Endothelial cell of hepatic sinusoid (primary cell): Measurements from ENCODE around the gene CHST2.

Experiments
- in situ Hi-C: cut with HindIII; loops from 2 replicates; pipeline ENCODE4 v1.10.0; 2017; ENCODE audit warnings: low sequenced_read_pairs

The CHST2 gene

DNA sequence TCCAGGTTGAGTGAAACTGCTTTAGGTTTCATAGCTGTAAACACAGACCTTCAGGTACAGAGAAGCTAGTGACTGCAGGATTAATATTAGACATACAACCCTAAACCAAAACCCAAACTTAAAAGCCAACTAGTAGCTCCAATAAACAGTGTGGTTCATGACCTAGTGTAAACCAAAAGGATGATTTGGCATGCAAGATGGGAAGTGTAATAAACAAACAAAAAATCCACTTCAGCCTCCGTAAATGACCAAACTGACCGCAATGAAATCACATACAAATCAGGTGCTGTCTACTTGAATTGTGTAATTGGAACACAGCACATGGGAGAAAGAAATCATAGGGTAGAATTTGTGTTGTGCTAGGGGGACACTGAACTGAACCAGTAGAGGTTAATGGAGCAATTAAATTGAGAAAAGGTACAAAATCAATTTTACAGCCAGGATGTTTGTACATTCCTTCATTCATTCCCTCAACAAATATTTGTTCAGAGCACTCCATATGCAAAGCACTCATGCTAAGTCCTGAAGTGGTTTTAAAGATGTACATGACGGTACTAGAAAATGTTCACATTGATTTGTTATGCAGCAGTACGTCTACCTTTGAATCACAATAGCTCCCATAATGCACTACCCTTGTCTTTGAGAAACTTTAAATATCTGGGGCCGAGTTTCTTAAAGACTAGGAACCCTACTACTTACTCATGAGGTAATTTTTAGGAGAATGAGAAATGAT, 21.4 kb upstream of the CHST2 start:
- in situ Hi-C loops, result no loop called here

DNA sequence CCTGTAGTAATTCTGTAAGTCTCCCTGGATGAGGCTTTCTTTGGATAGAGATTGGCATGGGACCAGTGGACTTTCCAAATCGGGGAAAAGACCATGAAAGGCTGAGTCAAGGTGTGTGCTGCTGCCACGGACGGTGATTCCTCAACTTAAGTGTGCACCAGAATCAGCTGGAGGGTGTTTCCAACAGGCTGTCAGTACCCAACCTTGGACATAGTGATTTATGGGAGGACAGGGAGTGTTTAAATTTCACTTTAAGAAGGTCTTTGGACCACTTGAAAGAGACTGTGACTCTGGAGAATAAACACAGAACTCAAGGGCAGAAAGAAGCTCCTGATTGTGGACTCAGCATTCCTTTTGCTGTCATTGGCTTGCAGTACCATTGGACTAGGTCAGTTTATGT, 20.4 kb upstream of the CHST2 start:
- in situ Hi-C loops, result no loop called here

DNA sequence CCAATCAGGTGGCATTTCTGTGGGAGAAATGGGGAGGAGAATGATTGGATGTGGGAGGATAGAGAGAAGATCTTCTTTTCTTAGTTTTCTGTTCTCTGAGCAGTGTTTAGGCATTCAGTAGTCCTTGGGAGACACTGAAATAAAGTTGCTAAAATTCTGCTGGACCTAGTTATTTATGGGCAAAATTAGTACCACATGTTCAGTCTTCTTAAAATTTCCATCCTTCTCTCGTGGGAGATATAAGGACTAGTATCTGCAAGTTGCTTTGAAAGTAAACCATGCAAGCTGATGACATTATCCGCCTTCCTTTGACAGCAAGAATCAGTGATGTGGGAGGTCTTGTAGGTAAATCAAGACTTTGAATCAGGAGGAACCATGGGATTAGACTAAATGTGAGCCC, 19.9 kb upstream of the CHST2 start:
- in situ Hi-C loops, result loop anchor here (25.0 kb wide), 1 partner anchor 563 kb away; no protein-coding TSS in a partner anchor

DNA sequence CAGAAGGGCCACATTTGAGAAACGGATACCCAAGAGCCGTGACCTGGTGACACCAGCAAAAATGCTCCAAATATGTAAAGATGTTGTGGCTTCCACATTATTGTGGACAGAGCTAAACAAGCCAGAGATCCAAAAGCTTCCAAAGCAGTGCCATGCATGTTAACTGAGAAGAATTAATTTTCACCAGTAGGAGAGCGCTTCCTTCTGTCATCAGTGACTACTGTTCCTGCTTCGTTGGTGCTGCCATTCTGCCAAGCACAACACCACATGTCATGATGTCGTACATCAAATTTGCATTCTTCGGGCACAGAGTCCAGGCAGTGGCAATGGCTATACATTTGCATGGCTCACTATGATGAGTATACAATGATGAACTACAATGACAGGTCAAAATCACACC, 19.1 kb upstream of the CHST2 start:
- in situ Hi-C loops, result loop anchor here (25.0 kb wide), 1 partner anchor 562 kb away; no protein-coding TSS in a partner anchor

DNA sequence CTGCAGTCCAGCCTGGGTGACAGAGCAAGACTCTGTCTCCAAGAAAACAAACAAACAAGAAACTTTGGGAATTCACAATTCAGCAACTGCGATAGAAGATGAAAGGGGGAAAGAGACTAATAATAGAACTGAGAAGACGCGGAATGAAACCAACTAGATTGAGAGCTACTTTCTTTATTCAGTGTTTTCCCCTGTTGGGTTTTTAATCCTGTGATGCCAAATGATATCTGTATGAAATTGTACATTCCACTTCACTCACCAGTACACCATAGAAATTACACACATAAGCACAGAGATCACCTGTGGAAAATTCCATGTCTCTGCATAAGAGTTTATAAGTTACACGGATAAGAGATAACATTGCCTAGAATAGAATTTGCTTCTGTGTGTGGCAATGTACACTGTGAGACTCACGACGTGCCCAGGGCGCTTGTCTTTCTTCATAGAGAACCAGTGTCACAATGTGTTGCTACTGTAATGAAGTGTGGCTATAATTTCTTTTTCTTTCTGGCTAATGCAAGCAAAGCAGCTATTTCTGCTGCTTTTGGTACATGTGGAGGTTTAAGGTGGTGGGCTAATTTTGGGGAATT, 17.7 kb upstream of the CHST2 start:
- in situ Hi-C loops, result loop anchor here (25.0 kb wide), 1 partner anchor 560 kb away; no protein-coding TSS in a partner anchor

DNA sequence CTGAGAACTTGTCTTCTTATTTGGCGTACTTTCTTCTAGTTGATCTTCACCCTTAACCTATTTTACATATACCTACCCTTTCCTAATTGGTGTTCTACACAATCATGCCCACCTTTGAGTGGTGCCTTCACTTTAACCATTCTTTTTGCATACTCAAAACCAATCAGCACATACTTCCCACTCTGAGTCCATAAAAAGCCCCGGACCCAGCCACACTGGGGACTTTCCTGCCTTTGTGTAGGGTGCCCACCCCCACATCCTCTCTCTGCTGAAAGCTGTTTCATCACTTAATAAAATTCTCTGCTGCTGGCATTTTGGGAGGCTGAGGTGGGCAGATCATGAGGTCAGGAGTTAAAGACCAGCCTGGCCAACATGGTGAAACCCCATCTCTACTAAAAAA, 15.9 kb upstream of the CHST2 start:
- in situ Hi-C loops, result loop anchor here (25.0 kb wide), 1 partner anchor 559 kb away; no protein-coding TSS in a partner anchor

DNA sequence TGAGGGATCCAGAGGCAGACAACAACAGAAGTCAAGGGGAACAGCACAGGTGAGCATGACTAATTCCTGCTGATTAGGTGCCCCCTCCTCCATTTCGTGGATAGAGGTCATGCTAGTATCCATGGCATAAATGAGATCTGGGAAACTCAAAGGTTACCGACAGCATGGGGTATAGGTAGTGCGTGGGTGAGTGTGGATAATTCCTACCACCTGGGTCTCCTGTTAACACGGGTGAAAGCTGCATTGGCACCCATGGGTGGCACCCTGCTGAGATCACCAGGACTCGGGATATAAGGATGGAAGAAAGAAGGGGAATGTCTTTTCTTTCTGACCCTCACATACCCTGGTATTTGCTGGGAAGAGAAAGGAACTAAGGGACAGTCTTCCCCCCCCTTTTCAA, 14.4 kb upstream of the CHST2 start:
- in situ Hi-C loops, result loop anchor here (25.0 kb wide), 1 partner anchor 557 kb away; no protein-coding TSS in a partner anchor

DNA sequence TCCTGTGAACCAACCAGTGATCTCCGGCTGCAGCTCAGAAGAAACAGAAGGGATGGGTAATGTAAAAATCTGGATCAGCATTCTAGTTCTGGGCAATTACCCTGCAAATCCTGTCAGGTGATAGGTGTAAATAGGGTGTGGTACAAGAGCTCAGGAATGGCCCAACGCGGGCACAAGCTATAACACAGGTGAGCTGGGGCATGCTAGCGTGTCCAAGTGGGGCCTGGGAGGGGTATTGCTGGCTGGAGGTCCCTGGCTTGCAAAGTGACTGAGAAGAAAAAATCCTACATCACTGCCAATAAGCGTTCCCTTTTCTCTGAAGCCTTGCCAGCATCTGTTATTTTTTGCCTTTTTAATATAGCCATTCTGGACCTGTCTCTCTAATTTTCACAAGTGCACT, 9.7 kb upstream of the CHST2 start:
- in situ Hi-C loops, result loop anchor here (25.0 kb wide), 1 partner anchor 552 kb away; no protein-coding TSS in a partner anchor

DNA sequence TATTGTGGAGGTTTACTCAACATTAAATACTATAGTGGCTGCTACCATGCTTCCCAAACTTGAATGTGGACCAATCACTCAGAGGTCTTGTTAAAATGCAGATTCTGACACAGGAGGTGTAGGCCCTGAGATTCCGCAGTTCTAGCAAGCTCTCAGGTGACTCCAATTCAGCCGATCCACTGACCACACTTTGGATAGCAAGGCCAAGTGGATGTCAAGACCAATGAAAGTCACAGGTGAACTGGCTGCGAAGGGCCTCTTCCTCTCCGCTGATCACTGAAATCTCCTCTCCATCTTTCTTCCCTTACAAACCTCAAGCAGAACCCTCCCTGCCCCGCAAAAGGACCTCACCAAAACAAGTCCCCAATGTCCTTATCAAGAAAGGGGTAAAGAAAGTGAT, 9.2 kb upstream of the CHST2 start:
- in situ Hi-C loops, result loop anchor here (25.0 kb wide), 1 partner anchor 552 kb away; no protein-coding TSS in a partner anchor

DNA sequence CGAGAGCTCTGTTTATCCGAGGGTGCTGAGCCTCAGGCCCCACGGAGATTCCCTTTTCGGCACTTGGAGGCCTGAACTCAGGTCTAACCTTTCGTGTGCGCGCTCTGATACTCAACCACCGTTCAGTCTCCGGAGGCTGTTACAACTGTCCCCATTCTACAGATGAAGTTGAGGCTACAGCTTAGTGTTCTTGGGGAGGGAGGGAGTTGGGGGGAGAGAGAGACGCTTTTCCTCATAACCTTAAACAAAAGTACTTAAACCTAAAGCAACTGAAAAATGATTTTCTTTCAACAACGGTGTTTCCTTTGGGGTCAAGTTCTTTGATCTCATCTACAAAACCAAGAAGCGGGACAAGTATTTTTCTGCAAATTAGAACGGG, 952 bp upstream of the CHST2 start:
- in situ Hi-C loops, result loop anchor here (25.0 kb wide), 1 partner anchor 544 kb away; no protein-coding TSS in a partner anchor

DNA sequence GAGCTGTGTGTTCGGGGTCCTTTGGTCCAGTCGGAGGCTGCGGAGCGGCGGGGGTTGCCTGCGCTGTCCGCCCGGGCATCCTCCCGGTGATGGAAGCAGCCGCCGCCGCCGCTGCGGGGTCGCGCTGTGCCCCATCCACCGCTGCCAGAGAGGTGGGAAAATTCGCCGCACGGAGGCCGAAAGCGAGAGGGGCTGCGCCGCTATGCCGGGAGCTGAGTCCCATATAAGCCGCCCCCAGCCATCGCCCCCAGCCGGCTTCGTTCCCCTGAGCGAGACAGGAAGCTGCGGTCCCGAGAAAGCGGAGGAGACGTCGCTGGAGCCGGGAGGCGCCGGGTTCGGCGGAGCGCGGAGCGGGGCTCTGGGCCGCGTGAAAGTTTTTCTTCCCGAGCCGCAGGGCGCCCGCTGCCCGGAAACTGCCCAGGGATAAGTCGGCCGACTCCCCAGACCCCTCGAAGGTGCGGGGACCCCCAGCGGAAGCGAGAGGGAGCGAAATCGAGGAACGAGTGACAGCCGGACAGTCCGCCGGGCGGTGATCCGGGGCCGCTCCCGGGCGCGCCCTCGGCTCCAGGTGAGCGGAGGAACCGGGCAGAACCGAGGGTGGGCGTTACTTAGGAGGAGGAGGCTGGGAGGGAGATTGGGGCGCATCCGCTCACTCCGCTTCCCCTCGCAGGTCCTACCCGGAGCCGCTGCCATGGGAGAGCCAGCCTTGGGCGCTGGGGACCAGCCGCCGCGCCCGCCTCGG, 574 bp downstream of the CHST2 start:
- in situ Hi-C loops, result loop anchor here (25.0 kb wide), 1 partner anchor 542 kb away; no protein-coding TSS in a partner anchor

DNA sequence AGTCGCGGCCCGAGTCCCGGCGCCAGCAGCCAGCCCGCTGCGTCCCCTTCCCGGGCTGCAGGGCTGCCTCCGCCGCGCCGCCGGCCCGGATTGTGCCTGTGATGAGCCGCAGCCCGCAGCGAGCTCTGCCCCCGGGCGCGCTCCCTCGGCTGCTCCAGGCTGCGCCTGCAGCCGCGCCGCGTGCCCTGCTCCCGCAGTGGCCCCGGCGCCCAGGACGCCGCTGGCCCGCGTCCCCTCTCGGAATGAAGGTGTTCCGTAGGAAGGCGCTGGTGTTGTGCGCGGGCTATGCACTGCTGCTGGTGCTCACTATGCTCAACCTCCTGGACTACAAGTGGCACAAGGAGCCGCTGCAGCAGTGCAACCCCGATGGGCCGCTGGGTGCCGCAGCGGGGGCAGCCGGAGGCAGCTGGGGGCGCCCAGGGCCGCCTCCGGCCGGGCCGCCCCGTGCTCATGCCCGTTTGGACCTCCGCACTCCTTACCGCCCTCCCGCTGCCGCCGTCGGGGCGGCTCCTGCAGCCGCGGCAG, 1.2 kb downstream of the CHST2 start:
- in situ Hi-C loops, result loop anchor here (25.0 kb wide), 1 partner anchor 542 kb away; no protein-coding TSS in a partner anchor

DNA sequence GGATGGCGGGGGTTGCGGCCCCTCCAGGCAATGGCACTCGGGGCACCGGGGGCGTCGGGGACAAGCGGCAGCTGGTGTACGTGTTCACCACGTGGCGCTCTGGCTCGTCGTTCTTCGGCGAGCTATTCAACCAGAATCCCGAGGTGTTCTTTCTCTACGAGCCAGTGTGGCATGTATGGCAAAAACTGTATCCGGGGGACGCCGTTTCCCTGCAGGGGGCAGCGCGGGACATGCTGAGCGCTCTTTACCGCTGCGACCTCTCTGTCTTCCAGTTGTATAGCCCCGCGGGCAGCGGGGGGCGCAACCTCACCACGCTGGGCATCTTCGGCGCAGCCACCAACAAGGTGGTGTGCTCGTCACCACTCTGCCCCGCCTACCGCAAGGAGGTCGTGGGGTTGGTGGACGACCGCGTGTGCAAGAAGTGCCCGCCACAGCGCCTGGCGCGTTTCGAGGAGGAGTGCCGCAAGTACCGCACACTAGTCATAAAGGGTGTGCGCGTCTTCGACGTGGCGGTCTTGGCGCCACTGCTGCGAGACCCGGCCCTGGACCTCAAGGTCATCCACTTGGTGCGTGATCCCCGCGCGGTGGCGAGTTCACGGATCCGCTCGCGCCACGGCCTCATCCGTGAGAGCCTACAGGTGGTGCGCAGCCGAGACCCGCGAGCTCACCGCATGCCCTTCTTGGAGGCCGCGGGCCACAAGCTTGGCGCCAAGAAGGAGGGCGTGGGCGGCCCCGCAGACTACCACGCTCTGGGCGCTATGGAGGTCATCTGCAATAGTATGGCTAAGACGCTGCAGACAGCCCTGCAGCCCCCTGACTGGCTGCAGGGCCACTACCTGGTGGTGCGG, 1.9 kb downstream of the CHST2 start:
- in situ Hi-C loops, result loop anchor here (25.0 kb wide), 1 partner anchor 541 kb away; no protein-coding TSS in a partner anchor

DNA sequence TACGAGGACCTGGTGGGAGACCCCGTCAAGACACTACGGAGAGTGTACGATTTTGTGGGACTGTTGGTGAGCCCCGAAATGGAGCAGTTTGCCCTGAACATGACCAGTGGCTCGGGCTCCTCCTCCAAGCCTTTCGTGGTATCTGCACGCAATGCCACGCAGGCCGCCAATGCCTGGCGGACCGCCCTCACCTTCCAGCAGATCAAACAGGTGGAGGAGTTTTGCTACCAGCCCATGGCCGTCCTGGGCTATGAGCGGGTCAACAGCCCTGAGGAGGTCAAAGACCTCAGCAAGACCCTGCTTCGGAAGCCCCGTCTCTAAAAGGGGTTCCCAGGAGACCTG, 2.5 kb downstream of the CHST2 start:
- in situ Hi-C loops, result loop anchor here (25.0 kb wide), 1 partner anchor 540 kb away; no protein-coding TSS in a partner anchor

DNA sequence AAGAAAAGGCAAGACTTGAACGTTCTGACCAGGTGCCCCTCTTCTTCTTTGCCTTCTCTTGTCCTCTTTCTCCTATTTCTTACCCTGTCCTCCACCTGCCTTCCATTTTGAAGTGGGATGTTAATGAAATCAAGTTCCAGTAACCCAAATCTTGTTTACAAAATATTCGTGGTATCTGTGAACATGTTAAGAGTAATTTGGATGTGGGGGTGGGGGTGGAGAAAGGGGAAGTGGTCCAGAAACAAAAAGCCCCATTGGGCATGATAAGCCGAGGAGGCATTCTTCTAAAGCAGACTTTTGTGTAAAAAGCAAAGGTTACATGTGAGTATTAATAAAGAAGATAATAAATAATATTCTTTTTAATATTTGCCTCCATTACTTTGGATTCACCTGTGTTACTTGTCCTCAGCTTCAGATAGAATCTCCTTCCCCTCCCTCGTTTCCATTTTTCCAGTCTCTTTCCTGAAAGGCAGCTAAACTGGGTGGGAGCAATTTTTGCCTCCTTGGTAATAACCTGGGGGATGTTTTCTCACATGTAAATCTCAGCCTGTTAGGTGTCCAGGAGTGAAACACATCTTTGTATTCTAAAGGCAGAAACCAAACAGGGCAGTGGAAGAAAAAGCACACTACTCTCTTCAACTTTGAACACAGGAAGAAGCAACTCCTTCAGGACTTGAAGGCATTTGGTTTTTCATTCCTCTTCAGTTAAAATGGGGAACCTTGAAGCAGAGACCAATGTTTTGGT, 3.2 kb downstream of the CHST2 start:
- in situ Hi-C loops, result loop anchor here (25.0 kb wide), 1 partner anchor 540 kb away; no protein-coding TSS in a partner anchor

DNA sequence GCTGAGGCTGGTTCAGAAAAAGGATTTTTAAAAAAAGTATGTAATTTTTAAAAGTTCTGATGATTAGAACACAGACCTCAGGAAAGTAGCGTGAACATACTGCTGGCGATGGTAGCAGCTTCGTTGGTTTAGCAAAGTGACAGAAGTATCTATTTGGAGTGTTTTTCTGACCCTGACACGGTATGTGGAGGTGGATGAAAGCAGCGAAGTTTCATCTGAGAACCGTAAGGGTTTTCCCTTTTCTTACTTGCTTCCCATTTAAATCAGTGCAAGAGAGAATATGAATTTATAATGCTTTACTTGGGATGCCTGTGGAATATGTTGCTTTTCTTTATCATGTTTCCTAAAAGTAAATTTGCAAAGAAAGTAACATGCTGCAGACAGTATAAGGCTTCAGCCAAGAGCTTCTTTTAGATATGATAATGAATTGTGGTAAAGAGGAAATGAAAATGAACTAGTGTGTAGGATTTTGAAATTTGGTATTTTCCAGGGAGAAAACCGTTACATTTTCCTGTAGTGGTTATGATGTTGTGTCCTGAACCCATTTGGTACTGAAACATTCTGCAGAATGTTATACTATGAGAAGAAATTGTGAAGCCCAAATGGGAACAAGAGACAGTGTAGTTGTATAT, 3.9 kb downstream of the CHST2 start:
- in situ Hi-C loops, result loop anchor here (25.0 kb wide), 1 partner anchor 539 kb away; no protein-coding TSS in a partner anchor

DNA sequence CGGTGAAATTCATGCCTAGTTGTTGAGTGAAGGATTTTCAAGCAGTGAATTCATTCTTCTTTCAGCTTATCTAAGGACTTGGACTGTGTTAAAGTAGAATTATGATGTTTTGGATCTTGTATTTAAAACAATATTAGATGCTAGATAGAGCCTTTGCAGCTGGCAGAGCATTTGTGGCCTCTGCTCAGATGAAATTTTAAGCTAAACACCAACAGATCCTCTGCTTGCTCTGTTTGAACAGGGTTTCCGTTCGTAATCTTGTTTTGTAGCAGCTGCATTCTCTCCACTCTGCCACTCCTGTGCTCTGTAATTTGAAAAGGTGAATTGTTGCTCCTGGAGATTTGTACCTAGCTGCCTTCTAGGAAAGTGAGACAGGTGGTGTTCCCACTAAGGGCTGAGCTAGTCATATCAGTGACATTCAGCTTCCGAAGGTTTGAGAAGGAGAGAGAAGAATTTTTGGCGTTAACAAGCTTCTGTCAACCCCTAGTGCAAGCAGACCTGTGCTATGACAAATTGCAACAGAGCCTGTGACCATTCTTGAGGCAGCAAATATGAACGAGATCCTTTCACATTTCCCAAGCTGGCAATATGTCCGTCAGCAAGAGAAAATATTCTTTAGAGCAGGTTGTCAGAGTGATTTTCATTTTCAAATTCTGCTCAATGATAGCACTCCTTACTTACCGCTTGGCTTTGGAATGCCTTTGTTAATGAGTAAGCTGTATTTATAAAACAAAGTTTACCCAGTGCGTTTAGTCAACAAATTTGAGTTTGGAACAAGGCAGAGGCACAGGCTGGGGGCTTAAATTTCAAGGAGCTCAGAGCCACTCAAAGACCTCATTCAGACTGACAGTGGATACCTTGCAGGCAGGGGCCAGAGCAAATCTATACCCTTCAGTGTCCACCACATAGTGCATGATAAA, 5.3 kb downstream of the CHST2 start:
- in situ Hi-C loops, result loop anchor here (5.0 to 25.0 kb wide), 2 partner anchors 47 to 537 kb away; no protein-coding TSS in a partner anchor

DNA sequence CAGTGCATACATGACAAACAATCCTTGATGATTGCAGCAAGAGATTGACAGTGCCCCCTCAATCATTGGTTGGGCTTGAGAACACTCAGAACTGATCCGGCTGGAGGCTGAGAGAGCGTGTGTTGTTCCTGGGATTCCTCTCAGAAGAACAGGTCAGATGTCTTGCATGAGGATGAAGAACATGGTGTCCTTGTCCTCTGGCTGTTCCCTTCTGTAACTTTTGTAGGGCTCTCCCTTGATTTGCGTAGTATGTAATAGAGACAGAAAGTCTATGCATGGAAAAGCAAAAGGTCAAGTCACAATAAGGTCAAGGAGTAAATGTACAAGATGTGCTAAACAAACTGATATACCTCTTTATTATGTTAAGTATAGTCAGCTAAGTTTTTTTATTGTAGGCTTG, 8.2 kb downstream of the CHST2 start:
- in situ Hi-C loops, result loop anchor here (5.0 kb wide), 1 partner anchor 44 kb away; no protein-coding TSS in a partner anchor
